DND-41 (cell line): ENCODE measurements around the gene LAMB1.

ENCODE experiments used
- ATAC-seq: fragments of 200-7000 bp; cut with Tn5 transposase; 3 replicates; pipeline ENCODE4 v1.9.1; 2021; ENCODE audit warnings: low read depth; ENCODE audit not compliant: insufficient read depth
- DNase-seq: peaks from one replicate; pipeline ENCODE4 v3.0.0-alpha.2; 2020
- H2AFZ ChIP-seq: 2 replicates; pipeline ENCODE4 v1.6.0; 2012; ENCODE audit warnings: low read depth, low read length
- H3K27ac ChIP-seq: 2 replicates; pipeline ENCODE4 v1.5.1; 2012; ENCODE audit warnings: low read length, inconsistent platforms
- H3K27me3 ChIP-seq: fragments of 200-600 bp; sonication (generic); 2 replicates; pipeline ENCODE4 v1.6.0; 2012; ENCODE audit warnings: low read length, mild to moderate bottlenecking, inconsistent platforms; ENCODE audit not compliant: insufficient read depth, poor library complexity
- H3K36me3 ChIP-seq: 2 replicates; pipeline ENCODE4 v1.5.1; 2012; ENCODE audit warnings: low read length, inconsistent platforms; ENCODE audit not compliant: insufficient read depth
- H3K4me1 ChIP-seq: 2 replicates; pipeline ENCODE4 v1.5.1; 2012; ENCODE audit warnings: mild to moderate bottlenecking, low read length; ENCODE audit not compliant: insufficient read depth
- H3K4me2 ChIP-seq: 2 replicates; pipeline ENCODE4 v1.6.0; 2012; ENCODE audit warnings: mild to moderate bottlenecking, moderate library complexity, low read length, inconsistent platforms; ENCODE audit not compliant: insufficient read depth
- H3K4me3 ChIP-seq, 2 experiments: fragments of 200-600 bp in 1 of 2; shearing (Covaris generic) in 1 of 2; 2 replicates each; pipeline ENCODE4 v1.5.1; 2012 to 2016; ENCODE audit warnings: inconsistent platforms in 2 of 2, low read length in 2 of 2, mild to moderate bottlenecking in 2 of 2, low read depth in 1 of 2, moderate library complexity in 1 of 2
- H3K79me2 ChIP-seq: 2 replicates; pipeline ENCODE4 v1.6.0; 2012; ENCODE audit warnings: low read length, inconsistent platforms; ENCODE audit not compliant: insufficient read depth
- H3K9ac ChIP-seq: 2 replicates; pipeline ENCODE4 v1.6.0; 2012; ENCODE audit warnings: low read depth, mild to moderate bottlenecking, inconsistent platforms, low read length, moderate library complexity
- H3K9me3 ChIP-seq: 2 replicates; pipeline ENCODE4 v1.5.1; 2012; ENCODE audit warnings: low read length, moderate library complexity, mild to moderate bottlenecking, inconsistent platforms; ENCODE audit not compliant: insufficient read depth, severe bottlenecking
- H4K20me1 ChIP-seq: 2 replicates; pipeline ENCODE4 v1.6.0; 2012; ENCODE audit warnings: low read length; ENCODE audit not compliant: insufficient read depth
- CTCF ChIP-seq: IDR thresholded peaks from 2 replicates; pipeline ENCODE4 v1.5.1; 2012; ENCODE audit warnings: borderline replicate concordance, low read length, moderate library complexity, mild to moderate bottlenecking; ENCODE audit not compliant: poor library complexity, severe bottlenecking; ENCODE audit errors: extremely low read depth
- EZH2 ChIP-seq: IDR thresholded peaks from 3 replicates; pipeline ENCODE4 v1.6.1; 2012; ENCODE audit warnings: borderline replicate concordance, low read depth, mild to moderate bottlenecking, moderate library complexity, low read length, inconsistent platforms; ENCODE audit not compliant: severe bottlenecking

The LAMB1 gene

GRCh38 chr7:108014747-108015682, 12.1 kb upstream of the LAMB1 start:
- H3K36me3 ChIP-seq = no peaks in the 10 kb centered on the region
- DNase-seq (no peak), ATAC-seq (no peak)
- no peaks in the 10 kb centered on the region for H3K4me1 ChIP-seq
- no peak for TF ChIP-seq EZH2
- no peak for TF ChIP-seq CTCF
- H3K4me2 ChIP-seq = no peak overlapping the region
- H2AFZ ChIP-seq = no peak overlapping the region
- no peaks in the 10 kb centered on the region for H3K9me3 ChIP-seq
- no peak overlapping the region for H3K4me3 ChIP-seq
- H3K9ac ChIP-seq = no peak overlapping the region
- no peaks in the 10 kb centered on the region for H3K79me2 ChIP-seq
- H3K27me3 ChIP-seq = peaks cover 3% of the 10 kb centered on the region
- H4K20me1 ChIP-seq = no peaks in the 10 kb centered on the region
- H3K27ac ChIP-seq = no peak overlapping the region

DNA sequence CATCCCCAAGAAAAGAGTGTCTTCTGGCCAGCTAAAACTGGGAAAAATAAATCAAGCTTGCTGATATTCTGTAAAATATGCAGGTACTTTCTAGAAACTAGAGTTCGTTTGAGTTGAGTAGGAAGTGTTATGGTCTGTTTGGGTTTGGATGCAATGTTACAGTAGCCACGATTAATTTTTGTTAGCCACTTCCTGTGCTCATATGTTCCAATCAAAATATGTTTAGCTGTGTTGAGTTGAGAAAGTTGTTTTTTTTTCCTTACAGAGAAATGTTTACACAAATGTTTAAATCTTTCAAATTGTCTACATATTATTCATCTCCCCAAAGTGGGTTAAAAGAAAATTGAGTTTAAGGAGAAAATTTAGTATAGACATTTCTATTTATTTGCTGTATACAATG, 11.3 kb upstream of the LAMB1 start:
- Histone ChIP-seq H3K79me2 (no peaks in the 10 kb centered on the region), H3K4me2 (no peak overlapping the region), H2AFZ (no peak overlapping the region), H3K27me3 (peaks cover 3% of the 10 kb centered on the region), H4K20me1 (no peaks in the 10 kb centered on the region), H3K4me1 (no peaks in the 10 kb centered on the region), H3K36me3 (no peaks in the 10 kb centered on the region), H3K4me3 (no peak overlapping the region), H3K9me3 (no peaks in the 10 kb centered on the region), H3K27ac (no peak overlapping the region), H3K9ac (no peak overlapping the region)
- TF ChIP-seq CTCF = no peak
- no peak for ATAC-seq
- no peak for DNase-seq

- Histone ChIP-seq H3K9me3 (no peaks in the 10 kb centered on the region), H3K27ac (no peak overlapping the region), H3K4me1 (no peaks in the 10 kb centered on the region), H2AFZ (no peak overlapping the region), H3K9ac (no peak overlapping the region), H3K4me2 (no peak overlapping the region), H4K20me1 (no peaks in the 10 kb centered on the region), H3K27me3 (peaks cover 3% of the 10 kb centered on the region), H3K4me3 (no peak overlapping the region), H3K36me3 (no peaks in the 10 kb centered on the region), H3K79me2 (no peaks in the 10 kb centered on the region)
- DNase-seq = no peak
- TF ChIP-seq CTCF (no peak), EZH2 (no peak)
- ATAC-seq = no peak
Measured at GRCh38 chr7:108012499-108013430, 9.8 kb upstream of the LAMB1 start.
